MM.1S (cell line): ENCODE data around the gene ANKRD2.

ENCODE experiments used
- DNase-seq: peaks from one replicate; pipeline ENCODE4 v3.0.0-alpha.2; 2015
- H2AFZ ChIP-seq: fragments of 300-600 bp; sonication (generic); 2 replicates; pipeline ENCODE4 v1.6.0; 2016; ENCODE audit warnings: antibody characterized with exemption, low read length
- H3F3A ChIP-seq: fragments of 300-600 bp; sonication (generic); 2 replicates; pipeline ENCODE4 v1.6.1; 2016; ENCODE audit warnings: mild to moderate bottlenecking, antibody characterized with exemption, low read length, moderate library complexity, mixed read lengths; ENCODE audit not compliant: insufficient read depth
- H3K27ac ChIP-seq: fragments of 300-600 bp; sonication (generic); 2 replicates; pipeline ENCODE4 v1.5.1; 2016; ENCODE audit warnings: mild to moderate bottlenecking, low read length
- H3K27me3 ChIP-seq: fragments of 300-600 bp; sonication (generic); replicated peaks from 2 replicates; pipeline ENCODE4 v1.6.0; 2016; ENCODE audit warnings: low read length; ENCODE audit not compliant: insufficient read depth
- H3K36me3 ChIP-seq: fragments of 300-600 bp; sonication (generic); replicated peaks from 2 replicates; pipeline ENCODE4 v1.6.1; 2016; ENCODE audit warnings: mild to moderate bottlenecking, low read length, mixed read lengths; ENCODE audit not compliant: insufficient read depth
- H3K4me1 ChIP-seq: fragments of 300-600 bp; sonication (generic); 2 replicates; pipeline ENCODE4 v1.6.1; 2016; ENCODE audit warnings: low read length, mixed read lengths
- H3K4me2 ChIP-seq: fragments of 300-600 bp; sonication (generic); 2 replicates; pipeline ENCODE4 v1.6.0; 2016; ENCODE audit warnings: low read depth, low read length
- H3K4me3 ChIP-seq: fragments of 300-600 bp; sonication (generic); 2 replicates; pipeline ENCODE4 v1.5.1; 2016; ENCODE audit warnings: low read length, mixed read lengths
- H3K79me2 ChIP-seq: fragments of 300-600 bp; sonication (generic); 2 replicates; pipeline ENCODE4 v1.6.1; 2016; ENCODE audit warnings: mixed run types, low read length, mixed read lengths
- H3K9ac ChIP-seq: fragments of 300-600 bp; sonication (generic); 2 replicates; pipeline ENCODE4 v1.6.1; 2016; ENCODE audit warnings: low read length, mixed read lengths
- H3K9me2 ChIP-seq: fragments of 300-600 bp; sonication (generic); replicated peaks from 2 replicates; pipeline ENCODE4 v1.6.1; 2016; ENCODE audit warnings: mild to moderate bottlenecking, low read length, mixed read lengths; ENCODE audit not compliant: insufficient read depth
- H3K9me3 ChIP-seq: fragments of 300-600 bp; sonication (generic); replicated peaks from 2 replicates; pipeline ENCODE4 v1.6.1; 2016; ENCODE audit warnings: mild to moderate bottlenecking, low read length, mixed read lengths; ENCODE audit not compliant: insufficient read depth
- H4K20me1 ChIP-seq: fragments of 300-600 bp; sonication (generic); 2 replicates; pipeline ENCODE4 v1.6.1; 2016; ENCODE audit warnings: mild to moderate bottlenecking, low read length, moderate library complexity, mixed read lengths; ENCODE audit not compliant: insufficient read depth
- EZH2 ChIP-seq: fragments of 300-600 bp; sonication (generic); optimal IDR thresholded peaks from 2 replicates; pipeline ENCODE3; 2017; ENCODE audit warnings: low read depth, mild to moderate bottlenecking, antibody characterized with exemption, low read length, mixed read lengths
- EZH2phosphoT487 ChIP-seq: fragments of 300-600 bp; sonication (generic); IDR thresholded peaks from 2 replicates; pipeline ENCODE4 v1.6.1; 2018; ENCODE audit warnings: antibody characterized with exemption, low read length
- TF ChIP-seq, protein P1 (sequence below): fragments of 300-600 bp; sonication (generic); IDR thresholded peaks from 2 replicates; pipeline ENCODE4 v1.5.1; 2016; ENCODE audit warnings: antibody characterized with exemption, low read length, mixed read lengths

Gene ANKRD2

GRCh38 chr10:97543025-97543546, 29.5 kb upstream of the ANKRD2 start:
- no peak overlapping the region for H2AFZ ChIP-seq
- TF ChIP-seq EZH2phosphoT487: no peak
- no peak for TF ChIP-seq EZH2
- TF ChIP-seq, protein P1, sequence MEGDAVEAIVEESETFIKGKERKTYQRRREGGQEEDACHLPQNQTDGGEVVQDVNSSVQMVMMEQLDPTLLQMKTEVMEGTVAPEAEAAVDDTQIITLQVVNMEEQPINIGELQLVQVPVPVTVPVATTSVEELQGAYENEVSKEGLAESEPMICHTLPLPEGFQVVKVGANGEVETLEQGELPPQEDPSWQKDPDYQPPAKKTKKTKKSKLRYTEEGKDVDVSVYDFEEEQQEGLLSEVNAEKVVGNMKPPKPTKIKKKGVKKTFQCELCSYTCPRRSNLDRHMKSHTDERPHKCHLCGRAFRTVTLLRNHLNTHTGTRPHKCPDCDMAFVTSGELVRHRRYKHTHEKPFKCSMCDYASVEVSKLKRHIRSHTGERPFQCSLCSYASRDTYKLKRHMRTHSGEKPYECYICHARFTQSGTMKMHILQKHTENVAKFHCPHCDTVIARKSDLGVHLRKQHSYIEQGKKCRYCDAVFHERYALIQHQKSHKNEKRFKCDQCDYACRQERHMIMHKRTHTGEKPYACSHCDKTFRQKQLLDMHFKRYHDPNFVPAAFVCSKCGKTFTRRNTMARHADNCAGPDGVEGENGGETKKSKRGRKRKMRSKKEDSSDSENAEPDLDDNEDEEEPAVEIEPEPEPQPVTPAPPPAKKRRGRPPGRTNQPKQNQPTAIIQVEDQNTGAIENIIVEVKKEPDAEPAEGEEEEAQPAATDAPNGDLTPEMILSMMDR: no peak
- no peak overlapping the region for H3K9ac ChIP-seq

DNA sequence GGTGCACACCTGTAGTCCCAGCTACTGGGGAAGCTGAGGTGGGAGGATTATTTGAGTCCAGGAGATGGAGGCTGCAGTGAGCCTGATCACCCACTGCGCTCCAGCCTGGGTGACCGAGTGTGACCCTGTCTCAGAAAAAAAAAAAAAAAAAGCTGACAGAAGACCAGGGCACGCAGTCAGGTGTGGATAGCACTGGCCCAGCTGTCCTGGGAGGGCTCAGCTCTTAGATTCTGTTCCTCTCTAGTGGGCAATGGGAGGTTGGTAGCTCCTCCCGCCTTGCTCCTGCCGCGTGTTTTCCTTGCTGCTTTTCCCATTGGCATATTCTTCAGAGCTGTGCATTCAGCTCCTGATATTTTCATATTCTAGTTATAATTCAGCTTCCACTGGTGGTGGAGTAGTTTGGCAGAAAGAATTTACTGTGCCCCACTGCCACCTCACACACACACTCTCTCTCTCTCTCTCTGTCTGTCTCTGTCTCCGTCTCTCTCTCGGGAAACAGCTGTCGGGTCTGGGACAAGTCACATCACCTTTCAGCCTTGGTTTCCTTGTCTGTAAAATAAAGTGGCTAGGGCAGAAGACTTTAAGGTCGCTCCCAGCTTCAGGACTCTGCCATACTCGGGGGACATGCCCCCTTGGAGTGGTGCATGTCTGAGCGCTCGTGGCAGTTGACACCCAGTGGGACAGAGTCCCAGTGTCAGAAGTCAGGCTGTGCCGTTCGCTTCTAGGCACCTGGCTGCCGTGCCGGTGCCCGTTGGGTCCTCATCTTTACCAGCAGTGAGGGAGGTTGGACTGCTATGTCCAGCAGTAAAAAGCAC, 25.9 kb upstream of the ANKRD2 start:
- Histone ChIP-seq H3F3A (no peaks in the 10 kb centered on the region), H3K27me3 (no peaks in the 10 kb centered on the region), H4K20me1 (no peaks in the 10 kb centered on the region), H3K27ac (no peak overlapping the region), H3K4me3 (no peak overlapping the region), H3K9me3 (no peaks in the 10 kb centered on the region), H3K4me1 (no peaks in the 10 kb centered on the region), H3K36me3 (no peaks in the 10 kb centered on the region), H3K9ac (no peak overlapping the region), H3K9me2 (no peaks in the 10 kb centered on the region), H3K79me2 (no peaks in the 10 kb centered on the region), H3K4me2 (no peak overlapping the region), H2AFZ (no peak overlapping the region)
- TF ChIP-seq, protein P1: no peak
- TF ChIP-seq EZH2phosphoT487: no peak
- TF ChIP-seq EZH2: no peak
- DNase-seq: no peak

More at GRCh38 chr10:97543025-97543546, 29.5 kb upstream of the ANKRD2 start:
- no peaks in the 10 kb centered on the region for H3F3A ChIP-seq
- H3K27me3 ChIP-seq: no peaks in the 10 kb centered on the region
- no peak overlapping the region for H3K27ac ChIP-seq
- no peak for DNase-seq
- no peaks in the 10 kb centered on the region for H4K20me1 ChIP-seq
- H3K4me2 ChIP-seq: no peak overlapping the region
- H3K36me3 ChIP-seq: no peaks in the 10 kb centered on the region
- no peaks in the 10 kb centered on the region for H3K79me2 ChIP-seq
- no peak overlapping the region for H3K4me3 ChIP-seq
- H3K9me3 ChIP-seq: no peaks in the 10 kb centered on the region
- no peaks in the 10 kb centered on the region for H3K4me1 ChIP-seq
- H3K9me2 ChIP-seq: no peaks in the 10 kb centered on the region

GRCh38 chr10:97547271-97547600, 25.3 kb upstream of the ANKRD2 start:
- Histone ChIP-seq H4K20me1 (no peaks in the 10 kb centered on the region), H3K4me3 (no peak overlapping the region), H3K79me2 (no peaks in the 10 kb centered on the region), H2AFZ (no peak overlapping the region), H3K4me1 (no peaks in the 10 kb centered on the region), H3K9me2 (no peaks in the 10 kb centered on the region), H3K9ac (no peak overlapping the region), H3K4me2 (no peak overlapping the region), H3K27me3 (no peaks in the 10 kb centered on the region), H3K36me3 (no peaks in the 10 kb centered on the region), H3F3A (no peaks in the 10 kb centered on the region), H3K9me3 (no peaks in the 10 kb centered on the region), H3K27ac (no peak overlapping the region)
- TF ChIP-seq EZH2: no peak
- TF ChIP-seq, protein P1: no peak
- TF ChIP-seq EZH2phosphoT487: no peak
- DNase-seq: no peak
